HG03378 (cell line): ENCODE measurements around the gene UMOD.

Experiments used
- ATAC-seq: cut with Tn5 transposase; IDR thresholded peaks from one replicate; pipeline ENCODE4 v1.9.1; 2021; ENCODE audit warnings: mild to moderate bottlenecking, moderate library complexity; ENCODE audit not compliant: unreplicated experiment

Gene UMOD

GRCh38 chr16:20364051-20364450, 11.5 kb upstream of the UMOD start:
- ATAC-seq = no peak

DNA sequence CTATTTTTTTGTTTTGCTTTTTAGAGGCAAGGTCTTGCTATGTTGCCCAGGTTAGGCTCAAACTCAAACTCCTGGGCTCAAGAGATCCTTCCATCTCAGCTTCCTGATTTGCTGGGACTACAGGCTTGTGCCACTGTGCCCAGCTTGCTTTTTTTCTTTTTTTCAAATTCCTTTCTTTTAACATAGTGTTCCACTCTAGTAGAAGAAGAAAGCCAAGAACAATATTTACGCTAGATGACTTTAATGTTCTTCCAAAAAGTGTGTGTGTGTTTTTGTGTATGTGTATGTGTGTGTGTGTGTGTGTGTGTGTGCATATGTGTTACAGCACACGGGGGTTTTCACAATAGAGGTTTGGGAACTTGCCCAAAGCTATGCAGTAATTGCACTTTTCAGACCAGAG, 10.7 kb upstream of the UMOD start:
- no peak for ATAC-seq

DNA sequence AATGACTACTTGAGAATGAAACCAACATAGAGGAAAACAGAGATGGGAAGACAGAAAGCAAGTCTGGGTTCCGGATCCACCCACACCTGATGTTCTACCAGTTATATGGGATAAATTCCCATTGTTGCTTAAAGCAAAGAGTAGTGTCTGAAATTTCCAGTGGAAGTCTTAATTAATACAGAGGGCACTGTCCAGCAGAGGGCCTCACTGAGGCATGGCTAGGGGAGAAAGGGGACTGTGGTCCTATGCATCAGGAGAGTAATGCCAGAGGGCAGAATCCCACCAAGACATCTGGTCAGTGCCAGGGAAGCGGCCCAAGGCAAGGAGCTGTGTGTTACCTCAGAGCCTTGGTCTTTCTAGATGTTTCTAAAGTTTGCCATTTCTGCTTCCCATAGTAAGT, 7.5 kb upstream of the UMOD start:
- ATAC-seq = no peak

DNA sequence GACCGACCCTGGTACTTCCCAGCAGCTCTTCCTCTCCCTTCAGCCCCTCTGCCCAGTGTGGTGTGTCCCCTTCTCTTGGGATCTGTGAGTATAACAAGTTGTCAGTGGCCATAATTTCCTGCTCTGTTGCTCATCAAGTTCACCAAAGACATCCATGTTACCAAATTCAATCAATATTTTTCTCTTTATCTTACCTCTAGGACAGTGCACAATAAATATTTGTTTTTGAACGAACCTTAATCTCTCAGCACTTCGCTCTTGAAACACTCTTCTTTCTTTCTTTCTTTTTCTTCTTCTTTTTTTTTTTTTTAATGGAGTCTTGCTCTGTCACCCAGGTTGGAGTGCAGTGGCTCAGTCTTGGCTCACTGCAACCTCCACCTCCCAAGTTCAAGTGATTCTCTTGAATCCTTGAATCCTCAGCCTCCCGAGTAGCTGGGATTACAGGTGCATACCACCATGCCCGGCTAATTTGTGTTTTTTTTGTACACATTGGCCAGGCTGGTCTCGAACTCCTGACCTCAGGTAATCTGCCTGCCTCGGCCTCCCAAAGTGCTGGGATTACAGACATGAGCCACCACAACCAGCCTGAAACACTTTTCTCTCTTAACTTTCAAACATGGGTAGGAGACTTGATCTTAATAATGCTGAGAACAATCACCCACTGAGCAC, 2.7 kb upstream of the UMOD start:
- no peak for ATAC-seq

DNA sequence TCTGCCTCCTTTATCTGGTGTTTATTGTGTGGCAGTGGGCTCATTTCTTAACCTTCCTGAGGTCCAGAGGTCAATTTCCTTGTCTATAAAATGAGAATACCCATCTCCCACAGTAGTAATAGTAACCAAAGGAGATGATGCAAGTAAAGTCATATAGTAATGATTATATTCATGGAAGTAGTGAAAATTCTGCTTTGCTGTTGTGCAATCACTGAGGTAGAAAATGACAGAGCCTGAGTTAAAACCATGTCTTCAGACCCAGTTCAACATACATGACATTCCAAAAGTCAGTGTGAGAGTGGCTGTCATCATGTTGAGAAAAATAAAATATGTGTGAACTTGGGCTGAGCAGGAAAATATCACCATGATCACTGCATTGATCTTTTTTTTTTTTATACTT, 864 bp upstream of the UMOD start:
- ATAC-seq = no peak

DNA sequence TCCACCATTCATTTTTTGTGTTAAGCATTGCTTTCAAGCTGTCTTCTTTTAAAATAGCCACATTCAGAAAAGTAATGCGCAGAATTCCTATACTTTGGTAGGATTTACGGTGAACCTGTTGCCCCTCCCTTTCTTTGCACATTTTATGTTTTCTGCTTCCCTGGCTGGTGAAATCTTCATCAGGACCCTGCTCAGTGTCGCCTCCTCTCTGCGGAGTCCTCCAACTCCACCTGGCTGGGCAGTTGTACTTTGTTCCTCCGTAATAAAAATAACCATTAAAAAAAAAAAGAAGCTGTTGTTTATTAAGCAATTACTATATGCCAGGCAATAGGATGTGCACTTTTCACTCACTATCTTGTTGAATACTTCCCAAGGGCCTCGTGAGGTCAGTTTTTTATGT, 2.9 kb downstream of the UMOD start:
- no peak for ATAC-seq

DNA sequence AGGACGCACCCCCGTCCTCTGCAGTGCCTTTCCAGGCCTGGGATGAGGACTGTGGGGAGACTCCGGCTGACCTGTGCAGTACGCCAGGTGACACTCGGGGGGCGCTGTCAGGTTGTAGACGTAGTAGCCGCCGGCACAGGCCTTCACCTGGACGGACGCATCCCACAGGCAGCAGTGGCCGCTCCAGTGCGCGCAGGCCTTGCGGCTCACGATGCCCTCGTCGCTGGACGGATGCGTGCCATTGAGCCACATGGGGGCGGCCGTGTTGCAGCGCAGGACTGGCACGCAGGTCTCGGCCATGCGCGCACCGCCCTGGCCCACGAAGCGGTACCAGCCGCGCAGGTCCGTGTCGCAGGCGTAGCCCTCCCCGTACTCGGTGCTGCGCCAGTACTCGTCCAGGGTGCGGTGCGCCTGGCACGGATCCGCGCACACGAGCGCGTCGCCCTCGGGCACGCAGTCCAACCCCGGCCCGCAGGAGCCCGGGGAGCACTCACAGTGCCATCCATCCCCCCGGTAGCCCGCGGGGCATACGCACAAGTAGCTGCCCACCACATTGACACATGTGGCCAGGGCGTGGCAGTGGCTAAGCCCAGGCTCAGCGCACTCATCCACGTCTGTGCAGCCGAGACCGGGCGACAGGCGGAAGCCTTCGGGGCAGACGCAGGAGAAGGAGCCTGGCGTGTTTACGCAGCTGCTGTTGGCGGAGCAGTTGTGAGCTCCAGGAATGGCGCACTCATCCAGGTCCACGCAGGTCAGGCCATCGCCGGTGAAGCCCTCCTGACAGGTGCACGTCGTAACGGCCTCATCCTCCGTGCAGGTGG, 3.9 kb downstream of the UMOD start:
- ATAC-seq = no peak

GRCh38 chr16:20347666-20348364, 4.7 kb downstream of the UMOD start:
- ATAC-seq = no peak

DNA sequence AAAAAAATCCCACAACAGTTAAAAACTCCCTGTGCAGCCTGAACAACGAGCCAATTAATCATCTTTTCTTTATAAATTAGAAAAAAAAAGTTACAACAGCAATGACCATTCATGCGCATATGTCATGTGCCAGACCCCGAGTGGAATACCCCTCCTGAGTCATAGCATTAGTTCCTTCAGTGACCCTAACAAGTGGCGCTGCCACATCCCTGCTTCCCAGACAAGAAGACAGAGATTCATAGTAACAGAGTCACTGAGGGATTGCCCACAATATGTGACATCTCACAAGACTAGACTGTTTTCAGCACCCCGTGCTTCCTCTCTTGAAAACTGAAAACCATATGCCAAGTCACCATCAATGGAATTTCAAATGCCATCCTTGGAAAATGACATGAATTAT, 7.9 kb downstream of the UMOD start:
- ATAC-seq = no peak

DNA sequence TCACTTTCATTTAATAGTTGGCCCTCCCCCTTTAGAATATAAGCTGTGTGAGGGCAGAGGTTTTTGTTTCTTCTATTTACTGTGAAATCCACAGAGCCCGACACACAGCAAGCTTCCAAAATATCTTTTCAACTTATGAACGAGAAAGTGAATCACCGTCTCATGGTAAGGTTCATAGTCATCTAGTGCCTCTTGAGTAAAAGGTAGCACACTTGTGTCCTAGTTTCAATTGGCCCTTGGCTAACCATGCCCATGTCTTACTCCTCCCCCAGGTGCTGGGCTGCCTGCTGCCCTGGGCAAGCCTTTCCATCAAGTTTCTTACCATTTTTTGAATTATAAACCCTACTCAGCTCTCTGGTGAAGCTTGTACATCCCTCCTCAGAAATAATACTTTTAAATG, 12.8 kb downstream of the UMOD start:
- no peak for ATAC-seq

DNA sequence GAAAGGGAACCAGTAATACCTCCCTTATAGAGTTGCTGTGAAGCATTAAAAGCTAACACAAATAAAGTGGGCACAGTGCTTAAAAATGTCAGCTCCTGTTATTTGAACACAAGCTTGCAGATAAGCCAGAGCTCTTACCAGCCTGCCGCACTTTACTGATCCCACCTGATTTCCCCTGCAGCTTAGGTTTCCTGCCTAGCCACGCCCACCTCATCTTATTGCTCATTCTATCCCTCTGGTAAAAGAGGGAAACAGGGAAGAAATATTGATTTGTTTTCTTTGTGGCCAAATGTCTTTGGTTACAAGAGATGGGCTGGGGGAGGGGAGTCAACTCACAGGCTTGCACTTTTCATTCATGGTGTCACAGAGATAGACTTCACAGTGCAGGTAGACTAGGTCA, 15.6 kb downstream of the UMOD start:
- ATAC-seq = no peak

DNA sequence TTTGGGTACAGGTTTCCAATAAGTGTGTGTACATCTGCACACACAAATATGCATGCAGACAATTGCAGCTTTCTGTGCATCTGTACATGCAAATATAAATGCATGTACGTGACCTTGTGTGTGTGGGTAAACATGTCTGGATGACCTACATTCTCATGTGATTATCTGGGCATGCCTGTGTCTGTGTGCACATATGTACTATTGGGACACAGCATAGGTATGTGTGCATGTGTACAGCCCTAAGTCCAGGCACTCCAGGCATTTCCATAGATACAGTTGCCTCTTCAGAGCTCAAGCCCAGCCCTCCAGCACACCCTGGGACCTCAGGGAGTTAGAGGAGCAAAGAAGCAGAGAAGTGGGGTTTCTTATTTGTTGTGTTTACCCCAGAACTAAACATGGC, 18.1 kb downstream of the UMOD start:
- ATAC-seq = no peak

GRCh38 chr16:20333120-20333519, 19.4 kb downstream of the UMOD start:
- ATAC-seq = no peak

GRCh38 chr16:20332411-20332810, 20.1 kb downstream of the UMOD start:
- ATAC-seq = no peak

GRCh38 chr16:20331635-20332034, 20.9 kb downstream of the UMOD start:
- ATAC-seq = no peak

- no peak for ATAC-seq
These were observed 22.9 kb downstream of the UMOD start for GRCh38 chr16:20329392-20330138.

DNA sequence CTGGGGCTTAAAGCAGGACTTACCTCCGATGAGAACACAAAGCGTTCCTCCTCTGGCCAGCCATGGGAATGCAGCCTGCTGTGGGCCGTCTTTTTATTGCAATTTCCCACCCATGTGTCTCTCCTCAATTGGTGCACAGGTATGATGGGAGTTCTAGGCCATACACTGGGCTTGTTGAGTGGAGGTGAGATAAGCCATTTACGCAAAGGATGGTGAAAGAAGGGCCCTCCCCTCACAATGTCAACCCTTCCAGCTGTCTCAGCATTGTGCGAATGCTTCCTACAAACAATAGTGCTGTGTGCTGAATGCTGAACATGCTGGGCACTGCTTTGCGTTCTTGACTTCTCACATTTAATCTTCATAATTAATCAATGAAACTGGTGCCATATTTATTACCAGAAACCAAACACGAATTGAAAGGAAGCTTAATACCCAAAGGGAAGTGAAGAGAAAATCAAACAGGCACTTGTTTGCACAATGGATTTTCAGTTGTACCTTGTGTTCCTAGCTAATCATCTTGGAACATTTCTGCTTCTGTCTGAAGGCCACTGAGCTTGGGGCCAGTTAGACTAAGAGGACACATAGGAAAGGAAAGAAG, 25.0 kb downstream of the UMOD start, which contains the start of gene GP2:
Gene GP2, minus strand, starts transcription at position 70 of the 598 bp plus-strand sequence. CDS start 1,082 bp downstream, outside the sequence.
- ATAC-seq = no peak

DNA sequence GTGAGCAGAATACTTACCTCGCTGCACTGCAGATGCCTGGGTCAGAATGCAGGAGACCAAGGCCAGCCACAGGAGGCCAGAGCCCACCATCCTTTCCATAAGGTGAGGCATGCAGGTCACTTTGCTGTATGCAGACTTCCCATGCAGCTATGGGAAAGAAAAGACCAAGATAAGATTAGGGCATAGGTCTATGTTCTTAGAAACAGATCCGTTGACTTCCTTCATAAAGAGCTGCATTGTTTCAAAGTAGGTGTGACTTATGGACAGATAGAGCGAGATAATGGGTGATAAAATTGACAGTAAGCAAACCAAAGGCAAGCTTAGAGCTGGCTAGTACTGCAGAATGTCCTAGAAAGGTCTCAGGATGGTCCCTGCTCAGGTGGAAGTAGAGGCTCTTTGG, 26.2 kb downstream of the UMOD start:
- no peak for ATAC-seq

DNA sequence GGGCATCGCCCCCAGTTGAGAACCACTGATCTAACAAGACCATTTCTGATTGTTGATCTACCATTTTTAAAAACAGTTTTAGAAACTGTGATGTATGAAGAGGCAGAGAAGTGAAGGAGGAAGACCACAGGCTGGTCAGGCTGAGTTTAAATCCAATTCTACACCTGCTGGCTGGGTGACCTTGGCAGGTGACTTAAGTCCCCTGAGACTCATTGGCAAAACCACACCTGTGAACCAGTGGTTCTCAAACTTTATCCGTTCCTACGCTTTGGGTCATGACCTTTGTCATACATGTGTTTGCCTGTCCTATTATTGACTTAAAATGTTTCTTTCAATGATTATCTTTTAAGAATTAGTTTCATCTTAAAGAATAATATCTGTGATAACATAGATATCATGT, 27.5 kb downstream of the UMOD start:
- ATAC-seq = no peak

DNA sequence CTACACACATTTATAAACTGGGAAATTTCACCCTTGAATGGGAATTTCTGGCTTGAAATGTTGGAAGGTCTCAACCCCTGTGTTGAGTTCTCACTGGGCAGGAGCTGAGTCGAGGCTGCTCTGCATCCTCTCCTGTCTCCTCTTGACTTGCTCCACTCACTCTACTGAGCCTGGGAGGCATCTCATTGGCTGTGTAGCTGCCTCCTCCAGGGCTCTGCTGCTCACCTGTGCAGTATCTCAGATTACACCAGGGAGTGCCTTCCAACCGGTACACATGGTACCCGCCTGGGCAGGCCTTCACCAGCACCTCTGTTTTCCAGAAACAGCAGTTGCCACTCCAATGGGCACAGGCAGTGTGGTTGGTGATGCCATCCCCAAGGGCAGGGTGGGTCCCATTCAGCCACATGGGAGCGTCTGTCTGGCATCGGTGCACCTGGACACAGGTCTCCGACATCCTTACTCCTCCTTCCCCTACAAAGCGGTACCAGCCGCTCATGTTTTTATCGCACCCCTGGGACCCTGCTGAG, 28.9 kb downstream of the UMOD start:
- ATAC-seq = no peak

DNA sequence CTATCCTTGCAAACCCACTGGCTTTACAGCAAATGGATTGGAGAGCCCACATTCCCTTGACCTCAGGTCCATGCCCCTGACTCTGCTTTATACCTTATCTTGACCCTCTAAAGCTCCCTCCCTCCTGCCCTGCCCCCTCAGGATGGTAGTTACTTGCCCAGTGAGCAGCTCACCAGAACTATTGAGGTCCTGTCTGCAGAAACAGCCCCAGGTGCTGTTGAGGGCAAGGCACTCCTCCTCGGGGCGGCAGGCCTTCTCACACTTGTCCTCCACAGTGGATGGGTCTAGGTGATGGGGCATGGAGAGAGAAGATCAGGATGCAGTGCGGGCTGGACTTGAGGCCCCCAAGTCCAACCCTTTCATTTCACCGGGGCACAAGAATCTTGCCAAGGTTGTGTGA, 29.8 kb downstream of the UMOD start:
- ATAC-seq = no peak
